Loucy (cell line): ENCODE results near the gene TTC21B.

Experiments used
- CTCF ChIP-seq: fragments of 200-600 bp; sonication (generic); conservative IDR thresholded peaks from 2 replicates; pipeline ENCODE4 v1.5.1; 2014; ENCODE audit warnings: mild to moderate bottlenecking, antibody characterized with exemption, low read length
- EZH2phosphoT487 ChIP-seq: fragments of 200-600 bp; IDR thresholded peaks from 2 replicates; pipeline ENCODE4 v1.6.1; 2018; ENCODE audit warnings: antibody characterized with exemption, mild to moderate bottlenecking, moderate library complexity, borderline replicate concordance

GRCh38 chr2:165952741-165953211 lies 800 bp downstream of the TTC21B start:
- TF ChIP-seq CTCF (no peak), EZH2phosphoT487 (no peak)
